T-helper 9 cell (primary cell): ENCODE measurements around the gene OTOS.

Source experiments
- DNase-seq: peaks from one replicate; pipeline ENCODE4 v3.0.0-alpha.2; 2020

Gene OTOS

DNA sequence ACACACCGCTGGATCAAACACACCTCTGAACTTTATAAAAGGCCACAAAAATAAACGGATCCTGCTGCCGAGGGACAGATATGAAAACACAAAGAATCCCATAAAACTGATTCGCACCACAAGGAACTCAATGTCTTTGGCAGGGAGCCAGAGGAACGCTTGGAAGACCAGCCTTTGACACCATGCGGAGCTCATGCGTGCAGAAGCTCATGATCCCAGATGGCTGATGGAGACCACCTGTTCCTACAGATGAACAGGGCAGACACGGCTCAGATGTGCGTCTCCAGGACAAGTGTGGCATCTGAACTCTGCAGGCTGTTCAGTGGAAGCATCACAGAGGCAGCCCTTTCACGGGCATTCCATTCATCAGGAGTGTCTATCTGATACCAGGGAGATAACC, 29.2 kb downstream of the OTOS start:
- DNase-seq = no peak

DNA sequence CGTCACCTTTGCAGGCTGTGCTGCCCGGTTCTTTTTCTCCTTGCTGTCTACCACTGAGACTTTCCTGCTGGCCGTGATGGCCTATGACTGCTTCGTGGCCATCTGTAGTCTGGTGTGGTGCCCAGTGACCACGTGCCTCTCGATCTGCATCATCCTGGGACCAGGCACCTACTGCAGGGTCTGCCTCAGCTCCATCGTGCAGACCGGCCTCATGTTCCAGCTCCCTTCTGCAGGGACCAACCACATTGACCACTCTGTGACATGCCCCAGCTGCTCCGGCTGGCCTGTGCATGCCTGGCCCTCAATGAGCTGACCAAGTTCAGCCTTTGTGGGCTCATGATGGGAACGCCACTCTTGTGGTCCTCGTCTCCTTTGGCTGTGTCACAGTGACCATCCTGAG, 31.1 kb downstream of the OTOS start:
- no peak for DNase-seq

DNA sequence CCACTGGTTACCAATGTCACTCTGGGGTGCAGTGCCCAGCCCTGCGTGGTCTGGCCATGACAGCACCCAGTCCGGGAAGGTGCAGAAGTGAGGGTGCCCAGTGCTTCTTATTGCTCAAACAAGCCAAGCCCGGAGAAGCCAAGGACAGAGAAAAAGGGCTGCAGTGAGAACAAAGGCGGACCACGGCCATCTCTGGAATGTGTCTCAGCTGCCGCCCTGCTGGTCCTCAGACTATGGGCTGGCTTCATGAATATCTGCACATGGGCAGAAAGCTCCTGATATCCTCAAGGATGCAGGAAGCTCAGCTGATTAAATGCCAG, 33.0 kb downstream of the OTOS start:
- DNase-seq = no peak

DNA sequence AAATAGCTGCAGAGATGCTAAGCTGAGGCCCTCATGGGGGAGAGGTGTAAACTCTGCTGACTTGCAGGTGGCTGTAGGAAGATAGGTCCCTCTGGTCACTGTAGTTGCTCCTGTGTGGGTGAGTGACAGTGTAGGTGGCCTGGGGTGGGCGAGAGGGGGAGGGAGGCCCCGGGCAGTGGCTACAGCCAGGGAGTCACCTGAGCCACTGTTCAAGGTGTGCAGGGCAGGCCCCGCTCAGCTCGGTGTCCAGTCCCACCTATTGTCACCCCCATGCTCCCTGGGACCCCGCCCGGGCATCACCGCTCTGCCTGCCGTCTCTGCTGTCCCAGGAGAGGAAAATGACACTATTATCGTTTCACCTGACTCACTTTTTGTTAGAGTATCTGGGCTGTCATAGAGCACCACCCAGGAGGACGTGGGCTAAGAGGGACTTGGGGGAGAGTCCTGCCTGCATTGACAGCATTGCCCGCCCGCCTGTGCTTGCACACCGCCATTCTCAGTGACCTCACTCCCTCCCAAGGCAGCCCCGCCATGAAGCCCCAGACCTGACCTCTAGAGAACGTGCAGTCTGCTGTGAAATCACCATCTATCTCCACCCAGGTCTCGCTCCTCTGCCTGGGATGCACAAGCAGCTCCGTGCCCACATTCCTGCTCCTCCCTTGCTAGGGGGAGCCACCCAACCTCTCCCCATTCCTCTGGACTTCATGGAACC, 33.5 kb downstream of the OTOS start:
- no peak for DNase-seq

DNA sequence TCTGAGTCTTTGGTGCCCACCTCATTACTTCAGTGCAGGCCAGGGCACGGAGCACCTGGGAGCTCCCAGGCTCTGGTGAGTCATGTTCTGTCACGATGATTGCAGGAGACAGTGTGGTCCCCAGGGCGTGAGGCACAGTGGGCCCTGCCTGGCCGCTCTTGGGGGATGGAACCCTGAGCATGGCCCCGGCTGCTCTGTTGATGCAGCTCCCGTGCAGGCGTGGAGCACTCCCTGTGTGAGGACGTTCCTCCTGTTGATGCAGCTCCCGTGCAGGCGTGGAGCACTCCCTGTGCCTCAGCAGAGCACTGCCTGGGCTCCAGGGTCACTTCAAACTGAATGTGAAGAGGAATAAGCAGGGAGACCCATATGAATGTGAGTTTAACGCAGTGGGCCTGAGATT, 34.5 kb downstream of the OTOS start:
- no peak for DNase-seq

DNA sequence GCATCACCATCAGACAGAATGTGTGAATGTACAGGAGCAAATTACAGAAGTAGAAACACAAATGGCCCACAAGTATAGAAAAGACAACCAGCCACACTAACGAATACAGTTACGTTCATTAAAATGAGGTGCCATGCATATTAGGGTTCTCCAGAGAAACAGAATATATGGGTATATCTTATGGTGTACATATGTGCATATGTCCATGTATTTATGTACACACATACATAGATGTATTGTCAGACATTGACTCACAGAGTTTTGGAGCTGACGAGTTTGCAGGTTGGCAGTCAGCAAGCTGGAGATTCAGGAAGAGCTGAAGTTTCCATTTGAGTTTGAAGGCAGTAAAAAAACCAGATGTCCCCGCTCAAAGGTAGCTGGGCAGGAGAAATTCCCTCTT, 37.3 kb downstream of the OTOS start:
- DNase-seq = no peak

DNA sequence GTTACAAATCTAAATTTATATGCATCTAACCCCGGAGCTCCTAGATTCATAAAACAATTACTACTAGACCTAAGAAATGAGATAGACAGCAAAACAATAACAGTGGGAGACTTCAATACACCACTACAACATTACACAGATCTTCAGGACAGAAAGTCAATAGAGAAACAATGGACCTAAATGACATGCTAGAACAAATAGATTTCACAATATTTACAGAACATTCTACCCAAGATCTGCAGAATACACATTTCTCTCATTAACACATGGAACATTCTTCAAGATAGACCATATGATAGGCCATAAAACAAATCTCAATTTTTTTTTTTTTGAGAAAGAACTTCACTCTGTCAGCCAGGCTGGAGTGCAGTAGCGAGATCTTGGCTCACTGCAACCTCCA, 42.1 kb downstream of the OTOS start:
- DNase-seq = no peak

DNA sequence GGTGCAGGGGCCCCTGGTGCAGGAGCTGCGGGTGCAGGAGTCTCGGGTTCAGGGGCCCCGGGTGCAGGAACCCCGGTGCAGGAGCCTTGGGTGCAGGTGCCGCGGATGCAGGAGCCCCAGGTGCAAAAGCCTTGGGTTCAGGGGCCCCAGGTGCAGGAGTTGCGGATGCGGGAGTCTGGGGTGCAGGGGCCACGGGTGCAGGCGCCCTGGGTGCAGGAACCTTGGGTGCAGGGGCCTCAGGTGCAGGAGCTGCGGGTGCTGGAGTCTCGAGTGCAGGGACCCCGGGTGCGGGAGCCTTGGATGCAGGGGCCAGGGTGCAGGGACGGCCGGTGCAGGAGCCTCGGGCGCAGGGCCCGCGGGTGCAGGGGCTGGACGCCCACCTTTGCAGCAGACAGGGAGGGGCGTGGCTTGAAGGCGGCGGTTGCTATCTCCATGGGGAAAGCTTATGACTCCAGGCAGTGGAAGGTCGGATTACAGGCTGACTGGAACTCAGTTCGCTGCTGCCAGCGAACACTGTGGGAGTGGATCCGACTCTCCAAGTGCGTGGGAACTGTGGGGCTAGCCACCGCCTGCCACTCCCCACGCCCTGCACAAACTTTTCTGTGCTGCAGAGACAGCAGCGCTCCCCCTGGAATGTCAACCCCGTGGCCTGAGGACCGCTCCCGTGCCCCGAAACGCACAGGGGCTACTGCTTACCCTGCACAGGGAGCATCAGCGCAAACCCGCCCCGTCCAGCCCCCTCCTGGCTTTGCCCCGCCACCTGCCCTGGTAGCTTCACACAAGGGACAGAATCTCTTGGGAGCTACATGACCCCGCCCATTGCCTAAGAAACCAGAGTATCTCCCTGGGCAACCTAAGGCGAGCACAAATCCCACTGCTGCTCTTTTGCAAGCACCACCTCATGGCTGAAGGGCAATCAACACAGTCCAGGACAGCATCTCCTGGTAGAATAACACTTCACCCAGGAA, 44.6 kb downstream of the OTOS start:
- no peak for DNase-seq

DNA sequence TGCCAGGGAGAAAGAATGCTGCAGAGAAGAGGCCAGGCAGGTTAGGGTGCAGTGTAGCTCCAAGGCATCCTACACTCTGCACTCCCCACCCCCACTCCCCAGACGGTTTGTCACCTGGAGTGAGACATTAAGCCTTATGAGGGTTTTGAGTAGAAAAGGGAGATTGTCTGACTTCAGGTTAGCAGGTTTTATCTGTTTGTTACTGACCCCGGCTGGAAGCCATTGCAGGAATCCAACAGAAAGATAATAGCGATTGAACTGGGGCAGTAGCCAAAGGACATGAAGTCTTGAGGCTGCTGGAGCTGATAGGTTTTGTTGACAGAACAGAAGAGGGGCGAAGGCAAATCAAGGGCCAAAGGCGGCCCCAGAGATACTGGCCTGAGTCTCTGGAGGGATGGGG, 51.2 kb downstream of the OTOS start:
- no peak for DNase-seq
